Cardiac fibroblast (primary cell): Measurements from ENCODE around the gene AHR.

Experiments used
- DNase-seq, 2 donors: peaks; one replicate each; pipeline versions ENCODE4 v3.0.0 to v3.0.0-alpha.2; 2010; ENCODE audit warnings: low read depth in 2 of 2
- H3K4me3 ChIP-seq, 2 donors: replicated peaks in 1 of 2; 1 replicate in 1 of 2; 2 replicates in 1 of 2; pipeline ENCODE4 v1.5.1; 2011; ENCODE audit warnings: low read depth in 2 of 2, low read length in 2 of 2, mild to moderate bottlenecking in 2 of 2, moderate library complexity in 1 of 2
- CTCF ChIP-seq: IDR thresholded peaks from one replicate; pipeline ENCODE4 v1.5.1; 2011; ENCODE audit warnings: low read depth, mild to moderate bottlenecking, low read length, inconsistent platforms

AHR gene

GRCh38 chr7:17302575-17303142, 4.2 kb downstream of the AHR start:
- DNase-seq: peak; percentile 45 to 51
- peak overlapping the region; percentile 13 to 18 for H3K4me3 ChIP-seq
- no peak for TF ChIP-seq CTCF

- TF ChIP-seq CTCF: no peak
- peak; percentile 87 to 95 for DNase-seq
- no peak overlapping the region for H3K4me3 ChIP-seq
Observed at GRCh38 chr7:17304926-17305325, 6.5 kb downstream of the AHR start.

GRCh38 chr7:17305387-17306171, 7.1 kb downstream of the AHR start:
- no peak for TF ChIP-seq CTCF
- H3K4me3 ChIP-seq: no peak overlapping the region
- DNase-seq: no peak

- DNase-seq: peak in 1 of 2 donors; percentile 51
- TF ChIP-seq CTCF: no peak
- no peak overlapping the region for H3K4me3 ChIP-seq
Observed at GRCh38 chr7:17307000-17307399, 8.5 kb downstream of the AHR start.

- TF ChIP-seq CTCF: no peak
- no peak for DNase-seq
- no peak overlapping the region for H3K4me3 ChIP-seq
Observed at GRCh38 chr7:17307558-17307957, 9.1 kb downstream of the AHR start.

- H3K4me3 ChIP-seq: no peak overlapping the region
- no peak for TF ChIP-seq CTCF
- DNase-seq: no peak
Observed at GRCh38 chr7:17307969-17308648, 9.7 kb downstream of the AHR start.
